K562 (cell line): Measurements from ENCODE around the gene OR1N1.

Source experiments
- E2F4 ChIP-seq: sonication (generic); formaldehyde crosslinking; IDR thresholded peaks from 2 replicates; pipeline ENCODE4 v1.8.0; 2022; ENCODE audit warnings: mild to moderate bottlenecking, low read depth, missing genetic modification reagents
- EHMT2 ChIP-seq: fragments of 450-650 bp; IDR thresholded peaks from 2 replicates; pipeline ENCODE4 v1.6.1; 2018; ENCODE audit warnings: antibody characterized with exemption
- TF ChIP-seq, protein P1 (sequence below), 3 experiments: IDR thresholded peaks in 2 of 3; conservative IDR thresholded peaks in 1 of 3; 2 replicates each; pipeline ENCODE4 v1.5.1; 2011 to 2012; ENCODE audit warnings: low read length in 3 of 3, mild to moderate bottlenecking in 3 of 3, control low read depth in 2 of 3, improper control_type of control experiment in 1 of 3, inconsistent platforms in 1 of 3, low read depth in 1 of 3, mixed read lengths in 1 of 3, moderate library complexity in 1 of 3; ENCODE audit not compliant: insufficient read depth in 2 of 3
- TF ChIP-seq, protein P2 (sequence below): sonication (generic); formaldehyde crosslinking; IDR thresholded peaks from 2 replicates; pipeline ENCODE4 v1.8.0; 2023; ENCODE audit warnings: mild to moderate bottlenecking, missing genetic modification reagents

- TF ChIP-seq, protein P1, sequence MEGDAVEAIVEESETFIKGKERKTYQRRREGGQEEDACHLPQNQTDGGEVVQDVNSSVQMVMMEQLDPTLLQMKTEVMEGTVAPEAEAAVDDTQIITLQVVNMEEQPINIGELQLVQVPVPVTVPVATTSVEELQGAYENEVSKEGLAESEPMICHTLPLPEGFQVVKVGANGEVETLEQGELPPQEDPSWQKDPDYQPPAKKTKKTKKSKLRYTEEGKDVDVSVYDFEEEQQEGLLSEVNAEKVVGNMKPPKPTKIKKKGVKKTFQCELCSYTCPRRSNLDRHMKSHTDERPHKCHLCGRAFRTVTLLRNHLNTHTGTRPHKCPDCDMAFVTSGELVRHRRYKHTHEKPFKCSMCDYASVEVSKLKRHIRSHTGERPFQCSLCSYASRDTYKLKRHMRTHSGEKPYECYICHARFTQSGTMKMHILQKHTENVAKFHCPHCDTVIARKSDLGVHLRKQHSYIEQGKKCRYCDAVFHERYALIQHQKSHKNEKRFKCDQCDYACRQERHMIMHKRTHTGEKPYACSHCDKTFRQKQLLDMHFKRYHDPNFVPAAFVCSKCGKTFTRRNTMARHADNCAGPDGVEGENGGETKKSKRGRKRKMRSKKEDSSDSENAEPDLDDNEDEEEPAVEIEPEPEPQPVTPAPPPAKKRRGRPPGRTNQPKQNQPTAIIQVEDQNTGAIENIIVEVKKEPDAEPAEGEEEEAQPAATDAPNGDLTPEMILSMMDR (IDR thresholded peaks at IDR 0.05 in 2 of 3, conservative IDR thresholded peaks at IDR 0.05 in 1 of 3; ENCODE audit: insufficient read depth in 2 of 3, low read depth in 1 of 3, low read length in 3 of 3): no peak
- TF ChIP-seq, protein P2, sequence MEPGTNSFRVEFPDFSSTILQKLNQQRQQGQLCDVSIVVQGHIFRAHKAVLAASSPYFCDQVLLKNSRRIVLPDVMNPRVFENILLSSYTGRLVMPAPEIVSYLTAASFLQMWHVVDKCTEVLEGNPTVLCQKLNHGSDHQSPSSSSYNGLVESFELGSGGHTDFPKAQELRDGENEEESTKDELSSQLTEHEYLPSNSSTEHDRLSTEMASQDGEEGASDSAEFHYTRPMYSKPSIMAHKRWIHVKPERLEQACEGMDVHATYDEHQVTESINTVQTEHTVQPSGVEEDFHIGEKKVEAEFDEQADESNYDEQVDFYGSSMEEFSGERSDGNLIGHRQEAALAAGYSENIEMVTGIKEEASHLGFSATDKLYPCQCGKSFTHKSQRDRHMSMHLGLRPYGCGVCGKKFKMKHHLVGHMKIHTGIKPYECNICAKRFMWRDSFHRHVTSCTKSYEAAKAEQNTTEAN (CRISPR knock-in tag): no peak
- TF ChIP-seq E2F4 (CRISPR knock-in tag) (no peak), EHMT2 (no peak)
Observed at GRCh38 chr9:122538757-122539156, 11.7 kb upstream of the OR1N1 start.
